A673 (cell line): Measurements from ENCODE around the gene HECW1.

Experiments
- EZH2 ChIP-seq: fragments of 200-600 bp; sonication (generic); IDR thresholded peaks from 2 replicates; pipeline ENCODE4 v1.6.1; 2017; ENCODE audit warnings: borderline replicate concordance, low read depth, mild to moderate bottlenecking, mixed read lengths, antibody characterized with exemption, low read length; ENCODE audit not compliant: poor library complexity, severe bottlenecking
- TF ChIP-seq, protein P1 (sequence below): fragments of 300-800, 200-600 bp; sonication (generic); conservative IDR thresholded peaks from 2 replicates; pipeline ENCODE4 v1.5.1; 2017; ENCODE audit warnings: low read depth, mild to moderate bottlenecking, antibody characterized with exemption, low read length, moderate library complexity, mixed read lengths

DNA sequence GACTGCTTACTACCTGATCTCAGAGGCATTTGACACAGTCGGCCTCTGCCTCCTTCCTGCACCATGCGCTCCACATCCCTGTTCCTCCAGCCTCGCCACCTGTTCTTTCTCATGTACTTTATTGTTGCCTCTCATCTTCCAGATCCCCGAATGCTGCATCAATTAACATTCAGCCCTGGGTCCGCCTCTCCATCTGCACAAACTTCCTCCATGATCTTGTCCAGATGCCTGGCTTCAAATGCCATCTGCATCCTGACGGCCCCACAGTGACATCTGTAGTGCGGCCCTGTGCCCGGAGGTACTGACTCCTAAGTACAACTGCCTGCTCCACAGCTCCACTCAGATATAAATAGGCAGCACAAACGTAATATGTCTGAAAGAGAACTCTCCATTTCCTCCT, 419.3 kb downstream of the HECW1 start:
- TF ChIP-seq, protein P1, sequence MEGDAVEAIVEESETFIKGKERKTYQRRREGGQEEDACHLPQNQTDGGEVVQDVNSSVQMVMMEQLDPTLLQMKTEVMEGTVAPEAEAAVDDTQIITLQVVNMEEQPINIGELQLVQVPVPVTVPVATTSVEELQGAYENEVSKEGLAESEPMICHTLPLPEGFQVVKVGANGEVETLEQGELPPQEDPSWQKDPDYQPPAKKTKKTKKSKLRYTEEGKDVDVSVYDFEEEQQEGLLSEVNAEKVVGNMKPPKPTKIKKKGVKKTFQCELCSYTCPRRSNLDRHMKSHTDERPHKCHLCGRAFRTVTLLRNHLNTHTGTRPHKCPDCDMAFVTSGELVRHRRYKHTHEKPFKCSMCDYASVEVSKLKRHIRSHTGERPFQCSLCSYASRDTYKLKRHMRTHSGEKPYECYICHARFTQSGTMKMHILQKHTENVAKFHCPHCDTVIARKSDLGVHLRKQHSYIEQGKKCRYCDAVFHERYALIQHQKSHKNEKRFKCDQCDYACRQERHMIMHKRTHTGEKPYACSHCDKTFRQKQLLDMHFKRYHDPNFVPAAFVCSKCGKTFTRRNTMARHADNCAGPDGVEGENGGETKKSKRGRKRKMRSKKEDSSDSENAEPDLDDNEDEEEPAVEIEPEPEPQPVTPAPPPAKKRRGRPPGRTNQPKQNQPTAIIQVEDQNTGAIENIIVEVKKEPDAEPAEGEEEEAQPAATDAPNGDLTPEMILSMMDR: no peak
- TF ChIP-seq EZH2: no peak
